Kidney (tissue), 14 donors: Measurements from ENCODE around the gene PIKFYVE. TPM values are rescaled to one million over a fixed set of nuclear protein-coding genes. Genes with fewer than 3 reads are reported as not detected.

Experiments used
- DNase-seq, 5 donors: peaks; one replicate each; pipeline ENCODE4 v3.0.0-alpha.2; 2013 to 2020
- FAIRE-seq: peaks from 2 replicates; lab custom pipeline; 2012; peaks lifted over from hg19 to GRCh38; lab: Jason Lieb, UNC
- H3K27ac ChIP-seq, 2 donors: one replicate each; pipeline ENCODE4 v1.7.0; 2013; ENCODE audit warnings: low read depth in 2 of 2, low read length in 2 of 2, inconsistent platforms in 1 of 2
- H3K27me3 ChIP-seq: one replicate; pipeline ENCODE4 v1.7.1; 2013; ENCODE audit warnings: low read length, inconsistent platforms; ENCODE audit not compliant: control insufficient read depth, insufficient read depth
- H3K36me3 ChIP-seq, 3 donors: one replicate each; pipeline versions ENCODE4 v1.7.0 to v1.7.1; 2013; ENCODE audit warnings: low read length in 3 of 3, control low read depth in 1 of 3, inconsistent platforms in 1 of 3; ENCODE audit not compliant: insufficient read depth in 3 of 3, control insufficient read depth in 2 of 3
- H3K4me1 ChIP-seq, 3 donors: one replicate each; pipeline versions ENCODE4 v1.7.0 to v1.7.1; 2013; ENCODE audit warnings: low read length in 3 of 3, inconsistent platforms in 1 of 3, low read depth in 1 of 3; ENCODE audit not compliant: control insufficient read depth in 2 of 3, insufficient read depth in 2 of 3
- H3K4me3 ChIP-seq, 3 donors: one replicate each; pipeline versions ENCODE4 v1.7.0 to v1.8.1; 2013; ENCODE audit warnings: low read length in 3 of 3, control low read depth in 1 of 3, inconsistent platforms in 1 of 3
- H3K9ac ChIP-seq, 3 donors: one replicate each; pipeline versions ENCODE4 v1.7.0 to v1.7.1; 2013; ENCODE audit warnings: low read length in 3 of 3, control low read depth in 1 of 3, inconsistent platforms in 1 of 3
- H3K9me3 ChIP-seq, 3 donors: one replicate each; pipeline versions ENCODE4 v1.7.0 to v1.7.1; 2013; ENCODE audit warnings: low read length in 3 of 3, control low read depth in 1 of 3, inconsistent platforms in 1 of 3; ENCODE audit not compliant: control insufficient read depth in 2 of 3, insufficient read depth in 1 of 3
- intact Hi-C: fragments of 100-400 bp; cut with DNase I; formaldehyde crosslinking; loops from one replicate; pipeline ENCODE4 v1.11.1; 2022
- polyA plus RNA-seq: library from polyadenylated mRNA; stranded (reverse); fragments of 350-450 nt; fragmentation: Illumina TruSeq; extraction: RNeasy Lipid Tissue Mini Kit (QIAGEN cat#74804); gene quantifications from one replicate; pipeline ENCODE4 v1.2.3, GENCODE V29; 2014; ENCODE audit warnings: low read depth, low replicate concordance; ENCODE audit not compliant: insufficient read depth
- total RNA-seq: library from RNA; stranded (reverse); fragmentation: NEBNext Ultra II Directional; extraction: Animal tissue kit (Norgen Biotek cat#: 25700); gene quantifications from one replicate; pipeline ENCODE4 v1.2.1, GENCODE V29; 2021
- TF ChIP-seq, protein P1 (sequence below): IDR thresholded peaks from 3 replicates; pipeline ENCODE4 v1.5.1; 2012; ENCODE audit warnings: mild to moderate bottlenecking, moderate library complexity, borderline replicate concordance; ENCODE audit not compliant: insufficient read depth; ENCODE audit errors: extremely low read depth
- donor health status: control.
- donor health status: control.
- donor health status: control.
- donor health status: control.
- donor health status: control.
- donor health status: DM: yes; HTN: yes; CAD: no.
- donor health status: Normal renal cell carcinoma (clear cell type).

Gene PIKFYVE
- total and polyA plus RNA-seq, 2 donors from 2014 or later = 3.4 to 31.5 TPM

GRCh38 chr2:208249296-208249695 is 16.8 kb upstream of the PIKFYVE start:
- Histone ChIP-seq H3K9ac (no peak overlapping the region), H3K4me1 (peaks cover 2 to 25% (median 4%) of the 10 kb centered on the region in 3 donors), H3K27me3 (no peaks in the 10 kb centered on the region), H3K4me3 (no peak overlapping the region), H3K27ac (no peak overlapping the region), H3K9me3 (no peaks in the 10 kb centered on the region), H3K36me3 (peaks cover 4 to 42% (median 9%) of the 10 kb centered on the region in 3 donors)
- intact Hi-C loops = no loop called here
- TF ChIP-seq, protein P1, sequence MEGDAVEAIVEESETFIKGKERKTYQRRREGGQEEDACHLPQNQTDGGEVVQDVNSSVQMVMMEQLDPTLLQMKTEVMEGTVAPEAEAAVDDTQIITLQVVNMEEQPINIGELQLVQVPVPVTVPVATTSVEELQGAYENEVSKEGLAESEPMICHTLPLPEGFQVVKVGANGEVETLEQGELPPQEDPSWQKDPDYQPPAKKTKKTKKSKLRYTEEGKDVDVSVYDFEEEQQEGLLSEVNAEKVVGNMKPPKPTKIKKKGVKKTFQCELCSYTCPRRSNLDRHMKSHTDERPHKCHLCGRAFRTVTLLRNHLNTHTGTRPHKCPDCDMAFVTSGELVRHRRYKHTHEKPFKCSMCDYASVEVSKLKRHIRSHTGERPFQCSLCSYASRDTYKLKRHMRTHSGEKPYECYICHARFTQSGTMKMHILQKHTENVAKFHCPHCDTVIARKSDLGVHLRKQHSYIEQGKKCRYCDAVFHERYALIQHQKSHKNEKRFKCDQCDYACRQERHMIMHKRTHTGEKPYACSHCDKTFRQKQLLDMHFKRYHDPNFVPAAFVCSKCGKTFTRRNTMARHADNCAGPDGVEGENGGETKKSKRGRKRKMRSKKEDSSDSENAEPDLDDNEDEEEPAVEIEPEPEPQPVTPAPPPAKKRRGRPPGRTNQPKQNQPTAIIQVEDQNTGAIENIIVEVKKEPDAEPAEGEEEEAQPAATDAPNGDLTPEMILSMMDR = no peak
- DNase-seq = no peak
- FAIRE-seq = no peak

GRCh38 chr2:208250388-208250787 is 15.7 kb upstream of the PIKFYVE start:
- H3K9me3 ChIP-seq = no peaks in the 10 kb centered on the region
- intact Hi-C loops = no loop called here
- H3K4me1 ChIP-seq = peaks cover 2 to 21% (median 4%) of the 10 kb centered on the region in 3 donors
- H3K27ac ChIP-seq = no peak overlapping the region
- no peak for FAIRE-seq
- no peak overlapping the region for H3K4me3 ChIP-seq
- TF ChIP-seq, protein P1 = no peak
- peaks cover 4 to 37% (median 9%) of the 10 kb centered on the region in 3 donors for H3K36me3 ChIP-seq
- H3K27me3 ChIP-seq = no peaks in the 10 kb centered on the region
- no peak for DNase-seq
- H3K9ac ChIP-seq = no peak overlapping the region

- Histone ChIP-seq H3K27ac (no peak overlapping the region), H3K9ac (no peak overlapping the region), H3K36me3 (peaks cover 4 to 33% (median 9%) of the 10 kb centered on the region in 3 donors), H3K4me3 (no peak overlapping the region), H3K9me3 (no peaks in the 10 kb centered on the region), H3K27me3 (no peaks in the 10 kb centered on the region), H3K4me1 (peaks cover 3 to 17% (median 4%) of the 10 kb centered on the region in 3 donors)
- TF ChIP-seq, protein P1 = no peak
- intact Hi-C loops = no loop called here
- FAIRE-seq (no peak), DNase-seq (no peak)
Observed at GRCh38 chr2:208251098-208251497, 15.0 kb upstream of the PIKFYVE start.
